ENCODE measurements around the gene ACER3. TPM values are rescaled to one million over a fixed set of nuclear protein-coding genes. Genes with fewer than 3 reads are reported as not detected.
"Not testable (repeated sequence)": the region's sequence is repeated elsewhere in the genome, so short reads cannot be mapped to it uniquely, and the experiment has no call there.

Gene ACER3
- polyA plus RNA-seq, 3 donors = 12.7 to 18.3 (median 14.7) TPM

DNA sequence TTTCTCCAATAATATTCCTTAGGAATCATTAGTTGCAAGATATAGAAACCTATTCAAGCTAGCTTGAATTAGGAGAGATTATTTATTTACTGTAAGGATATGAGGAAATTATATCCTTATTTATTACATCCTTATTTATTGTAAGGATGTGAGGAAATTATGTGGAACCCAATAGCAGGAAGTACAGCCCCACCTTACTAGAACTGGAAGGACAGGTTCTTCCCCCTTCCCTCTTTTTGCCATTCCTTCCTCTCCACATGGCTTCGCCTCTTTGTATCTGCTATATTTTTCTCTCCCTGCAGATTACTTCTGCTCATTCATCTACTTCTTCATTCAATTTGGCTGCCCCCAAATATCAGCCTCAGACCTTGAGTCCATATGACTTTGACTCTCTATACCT, 124.0 kb downstream of the ACER3 start:
- DNase-seq = no peak

DNA sequence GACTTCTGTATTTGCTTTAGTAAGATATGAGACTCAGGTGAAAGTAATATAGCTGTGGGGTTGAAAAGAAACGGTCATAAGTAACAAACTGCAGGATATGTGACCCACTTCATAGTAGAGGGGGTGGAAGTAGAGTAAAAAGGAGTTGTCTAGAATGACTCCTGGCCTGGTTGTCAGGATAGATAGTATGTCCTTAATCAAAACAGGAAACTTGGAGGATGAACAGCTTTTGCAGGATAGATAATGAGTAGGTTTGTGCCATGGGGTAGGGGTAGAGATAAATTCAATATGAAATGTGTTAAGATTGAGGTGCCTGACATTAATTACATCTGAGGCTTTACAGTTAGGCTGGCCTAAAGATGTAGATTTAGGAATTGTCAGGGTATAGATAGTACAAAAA, 126.5 kb downstream of the ACER3 start:
- no peak for DNase-seq

DNA sequence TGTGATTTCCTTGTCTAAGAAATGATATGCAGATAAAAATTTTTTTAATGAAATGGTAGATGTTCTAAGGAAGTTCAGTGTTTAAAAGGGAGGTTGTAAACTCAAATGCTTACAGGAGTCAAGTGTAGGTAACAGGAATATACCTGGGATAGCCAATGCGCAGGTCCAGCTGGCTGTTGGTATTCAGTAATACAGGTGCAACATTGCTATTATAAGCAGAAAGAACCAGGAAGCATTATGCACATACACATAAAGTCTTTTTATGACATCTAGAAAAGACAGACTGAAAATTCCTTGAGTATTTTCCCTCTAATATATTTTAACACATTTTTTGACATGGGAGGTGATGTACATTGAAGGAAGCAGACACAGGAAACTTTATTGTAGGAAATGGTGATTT, 129.9 kb downstream of the ACER3 start:
- DNase-seq = no peak

- DNase-seq = no peak
These were observed 134.4 kb downstream of the ACER3 start for GRCh38 chr11:76995081-76995576.

DNA sequence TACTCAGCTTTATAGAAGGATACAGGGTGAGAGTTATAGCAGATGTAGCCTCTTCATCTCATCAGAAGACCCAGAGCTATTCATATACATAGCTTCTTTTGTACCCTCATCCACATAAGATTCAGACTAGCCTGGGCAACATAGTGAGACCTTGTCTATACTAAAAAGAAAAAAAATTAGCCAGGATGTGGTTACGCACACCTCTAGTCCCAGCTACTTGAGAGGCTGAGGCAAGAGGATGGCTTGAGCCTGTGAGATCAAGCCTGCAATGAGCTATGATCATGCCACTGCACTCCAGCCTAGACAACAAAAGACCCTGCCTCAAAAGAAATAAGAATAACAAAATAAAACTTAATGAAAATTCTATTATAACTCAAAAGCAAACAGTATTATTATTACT, 136.8 kb downstream of the ACER3 start:
- DNase-seq = no peak

DNA sequence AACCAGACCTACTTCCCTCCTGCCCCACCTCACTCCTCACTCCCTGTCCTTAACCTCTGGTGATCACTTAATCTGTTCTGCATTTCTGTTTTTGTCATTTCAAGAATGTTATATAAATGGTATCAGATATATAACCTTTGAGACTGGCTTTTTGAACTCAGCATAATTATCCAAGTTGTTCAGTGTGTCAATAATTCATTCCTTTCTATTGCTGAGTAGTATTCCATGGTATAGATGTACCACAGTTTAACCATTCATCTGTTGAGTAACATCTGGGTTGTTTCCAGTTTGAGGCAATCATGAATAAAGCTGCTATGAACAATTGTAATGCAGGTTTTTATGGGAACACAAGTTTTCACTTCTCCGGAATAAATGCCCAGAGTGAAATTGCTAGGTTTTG, 138.9 kb downstream of the ACER3 start:
- no peak for DNase-seq

- DNase-seq = no peak
These were observed 140.9 kb downstream of the ACER3 start for GRCh38 chr11:77001613-77002012.

GRCh38 chr11:77002776-77003175, 142.1 kb downstream of the ACER3 start:
- no peak for DNase-seq

DNA sequence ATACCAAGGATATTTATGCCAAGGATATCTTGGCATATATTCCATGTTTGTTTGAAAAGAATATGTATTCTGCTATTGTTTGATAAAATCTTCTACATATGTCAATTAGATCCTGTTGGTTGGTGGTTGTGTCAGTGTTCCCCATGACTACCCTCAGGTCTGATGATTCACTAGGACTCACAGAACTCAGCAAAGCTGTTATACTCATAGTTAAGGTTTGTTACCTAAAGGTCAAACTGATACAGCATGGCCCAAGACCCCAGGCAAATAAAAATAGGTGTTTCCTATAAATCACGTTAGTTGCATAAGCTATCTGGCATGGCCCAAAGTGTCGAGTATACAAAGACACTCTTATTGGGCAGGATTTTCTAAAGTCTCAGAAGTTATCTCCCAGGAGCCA, 143.2 kb downstream of the ACER3 start:
- no peak for DNase-seq

DNA sequence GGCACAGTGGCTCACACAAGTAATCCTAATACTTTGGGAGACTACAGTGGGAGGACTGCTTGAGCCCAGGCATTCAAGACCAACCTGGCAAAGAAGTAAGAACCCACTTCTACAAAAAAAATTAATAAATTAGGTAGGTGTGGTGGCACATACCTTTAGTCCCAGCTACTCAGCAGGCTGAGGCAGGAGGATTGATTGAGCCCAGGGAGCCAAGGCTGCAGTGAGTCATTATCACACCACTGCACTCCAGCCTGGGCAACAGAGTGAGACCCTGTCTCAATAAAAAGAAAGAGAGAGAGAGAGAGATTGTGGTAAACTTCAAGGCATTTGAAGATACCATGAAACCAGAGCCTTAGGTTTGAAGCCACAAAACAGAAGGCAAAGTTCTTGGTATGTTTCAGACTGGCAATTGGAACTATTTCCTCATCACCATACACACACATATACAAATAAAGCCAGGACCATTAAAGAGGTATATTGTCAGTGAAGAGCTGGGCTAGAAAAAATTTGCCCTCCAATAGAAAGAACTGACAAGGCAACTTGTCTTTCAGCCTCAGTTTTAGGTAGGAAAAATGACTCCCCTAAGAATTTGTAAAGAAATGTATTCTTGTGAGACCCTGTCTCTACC, 148.9 kb downstream of the ACER3 start:
- DNase-seq = no peak

- no peak for DNase-seq
These were observed 154.0 kb downstream of the ACER3 start for GRCh38 chr11:77014669-77015068.

GRCh38 chr11:77018396-77018924, 157.7 kb downstream of the ACER3 start:
- not testable (repeated sequence) for DNase-seq

DNA sequence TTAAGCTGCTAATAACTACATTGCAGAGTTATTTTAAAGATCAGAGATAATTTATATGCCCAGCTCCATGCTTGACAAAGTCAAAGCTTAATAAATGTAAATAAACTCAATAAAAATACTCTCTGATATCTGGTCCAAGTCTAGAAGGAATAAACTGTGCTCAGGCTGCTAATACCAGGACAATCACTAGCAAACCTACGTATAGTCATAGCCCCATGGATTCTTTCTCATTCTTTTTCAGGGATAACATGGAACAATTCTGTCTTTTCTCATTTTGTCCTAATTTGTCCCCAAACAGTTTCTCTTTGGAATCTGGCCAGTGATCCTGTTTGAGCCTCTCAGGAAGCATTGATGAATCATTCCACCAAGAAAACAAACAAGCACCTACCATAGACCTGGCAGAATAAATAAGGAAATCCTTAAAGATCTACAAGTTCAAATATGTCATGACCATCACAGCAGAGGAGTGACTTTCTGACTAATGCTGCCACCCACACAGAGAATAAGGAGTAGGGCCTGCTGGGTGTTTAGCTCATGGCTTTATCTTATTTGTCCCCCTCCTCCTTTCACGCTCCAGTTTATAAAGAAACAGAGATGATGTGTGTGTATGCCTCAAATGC, 159.4 kb downstream of the ACER3 start:
- DNase-seq = no peak

- no peak for DNase-seq
These were observed 160.0 kb downstream of the ACER3 start for GRCh38 chr11:77020734-77021133.

GRCh38 chr11:77024745-77025144, 164.0 kb downstream of the ACER3 start:
- DNase-seq = no peak

DNA sequence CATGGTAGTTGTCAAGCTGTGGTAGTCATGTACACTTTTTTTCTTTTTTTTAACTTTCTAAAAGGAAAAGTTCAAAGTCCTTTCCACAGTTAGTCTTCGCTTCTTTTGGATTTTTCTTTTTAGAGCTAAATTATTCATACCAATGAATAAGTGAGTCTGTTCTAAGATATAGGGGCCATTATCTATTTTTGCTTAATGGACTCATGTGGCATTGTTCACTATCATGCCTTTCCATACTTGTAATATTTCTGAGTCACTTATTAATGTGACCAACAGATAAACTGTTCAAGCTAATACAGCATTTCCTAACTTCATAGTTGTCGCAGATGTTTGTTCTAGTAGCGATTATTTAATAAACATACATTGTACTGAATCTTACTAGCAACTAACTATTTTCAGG, 165.5 kb downstream of the ACER3 start:
- DNase-seq = no peak

DNA sequence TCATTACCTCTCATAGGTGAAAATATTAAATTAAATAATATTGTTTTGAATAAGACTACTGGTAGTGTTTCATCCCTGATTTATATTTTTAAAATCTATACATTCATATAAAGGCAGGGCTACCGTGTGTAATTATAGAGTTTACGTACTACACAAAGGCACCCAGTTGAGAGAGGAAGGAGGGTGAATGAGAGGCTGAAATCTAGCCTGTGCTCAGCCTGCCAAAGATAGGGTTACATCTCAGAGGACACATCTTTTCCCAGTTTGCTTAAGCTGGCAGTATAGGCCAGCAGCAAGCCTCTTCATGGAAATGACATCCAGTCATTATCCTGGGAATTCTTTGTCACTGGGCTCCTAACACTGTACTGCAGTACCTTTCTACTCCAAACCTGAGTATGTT, 166.0 kb downstream of the ACER3 start:
- DNase-seq = no peak

DNA sequence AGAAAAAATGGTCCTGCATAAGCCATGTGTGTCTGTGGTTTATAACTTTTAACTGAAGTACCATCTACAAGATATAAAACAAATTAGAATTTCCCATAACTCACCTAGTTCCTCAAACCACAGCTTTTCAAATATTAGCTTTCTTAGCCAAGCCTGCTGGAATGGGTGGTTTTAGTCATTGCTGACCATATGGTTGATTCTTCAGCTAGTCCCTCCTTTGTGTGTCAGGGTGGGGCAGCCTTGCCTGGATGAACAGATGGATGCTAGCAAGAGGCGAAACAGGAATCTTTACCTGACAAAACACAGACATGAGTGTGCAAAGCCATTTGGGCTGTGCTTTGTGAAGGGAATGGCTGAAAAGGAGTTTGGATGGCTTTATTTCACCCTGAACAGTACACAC, 166.6 kb downstream of the ACER3 start:
- DNase-seq = no peak

GRCh38 chr11:77029829-77030228, 169.1 kb downstream of the ACER3 start:
- no peak for DNase-seq

DNA sequence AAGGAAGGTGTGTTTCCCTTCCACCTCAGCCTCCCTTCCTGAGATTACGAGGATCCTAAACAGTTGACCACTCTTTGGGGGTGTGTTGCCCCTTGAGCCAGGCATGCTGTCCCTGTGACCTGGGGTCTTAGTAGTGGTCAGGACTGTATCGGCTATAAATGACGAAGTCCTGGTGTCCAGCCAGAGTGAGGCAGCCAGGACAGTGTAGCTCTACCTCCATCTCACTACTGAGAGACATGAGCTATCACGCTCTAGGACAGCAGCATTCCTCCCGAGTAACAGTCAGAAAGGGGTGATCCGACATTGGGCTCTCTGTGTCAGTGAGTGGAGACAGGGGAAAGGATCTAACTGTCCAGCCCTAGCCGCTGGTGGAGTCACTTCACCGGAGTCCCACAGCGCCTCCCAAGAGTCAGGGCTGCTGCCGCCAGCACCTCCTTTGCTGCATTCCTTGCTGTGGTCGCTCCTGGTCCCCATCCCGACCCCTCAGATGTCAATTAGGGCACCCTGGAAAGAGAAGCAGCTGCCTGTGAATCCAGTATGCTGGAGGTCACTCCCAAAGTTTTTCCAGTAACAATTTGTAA, 170.2 kb downstream of the ACER3 start:
- DNase-seq = no peak

DNA sequence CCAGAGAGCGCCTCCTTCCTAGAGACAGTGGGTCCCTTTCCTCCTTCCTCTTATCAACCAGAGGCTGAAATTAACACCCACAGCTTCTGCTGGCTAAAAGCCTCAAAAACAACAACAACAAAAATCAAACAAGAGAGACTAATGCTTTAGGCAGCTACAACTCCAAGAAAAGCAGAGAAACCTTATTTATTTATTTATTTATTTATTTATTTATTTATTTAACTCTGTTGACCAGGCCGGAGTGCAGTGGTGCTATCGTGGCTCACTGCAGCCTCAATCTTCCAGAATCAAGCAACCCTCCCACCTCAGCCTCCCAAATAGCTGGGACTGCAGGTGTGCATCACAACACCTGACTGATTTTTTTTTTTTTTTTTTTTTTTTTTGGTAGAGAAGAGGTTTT, 170.9 kb downstream of the ACER3 start:
- DNase-seq = no peak

DNA sequence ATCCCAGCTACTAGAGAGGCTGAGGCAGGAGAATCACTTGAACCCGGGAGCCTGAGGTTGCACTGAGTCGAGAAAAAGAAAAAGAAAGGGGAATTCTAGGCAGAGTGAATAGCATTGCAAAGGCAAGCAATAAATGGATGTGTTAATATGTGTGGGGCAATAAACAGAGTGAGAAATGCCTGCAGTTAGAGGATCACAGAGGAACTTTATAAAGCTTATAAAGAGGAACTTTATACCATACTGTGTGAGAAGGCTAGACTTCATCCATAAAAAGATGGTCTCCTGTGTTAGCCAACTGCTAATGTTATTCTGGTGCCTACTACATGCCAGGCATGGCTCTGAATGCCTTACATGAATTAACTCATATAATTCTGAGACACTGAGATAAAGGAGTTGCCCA, 174.3 kb downstream of the ACER3 start:
- DNase-seq = no peak

GRCh38 chr11:77035580-77035979, 174.9 kb downstream of the ACER3 start:
- no peak for DNase-seq

All from renal pelvis (tissue), 4 donors.